ENCODE results near the gene CT83. TPM values are rescaled to one million over a fixed set of nuclear protein-coding genes. Genes with fewer than 3 reads are reported as not detected.

CT83 gene
- total and polyA plus RNA-seq, 2 of the 4 experiments (the other 2 are of a cell fraction) = not detected

- H3K4me3 ChIP-seq (ENCODE audit: insufficient read depth, low read depth, low read length) = no peak overlapping the region
- no peak overlapping the region for H3K4ac ChIP-seq (ENCODE audit: low read depth, low read length)
- no peak for TF ChIP-seq CEBPB (IDR thresholded peaks at IDR 0.05; ENCODE audit: low read depth, low read length)
- no peak for TF ChIP-seq NFE2L2 (IDR thresholded peaks at IDR 0.05; ENCODE audit: low read depth, low read length)
- H3K18ac ChIP-seq (ENCODE audit: low read depth, low read length) = no peak overlapping the region
- no peak overlapping the region for H4K91ac ChIP-seq (ENCODE audit: insufficient read depth, low read depth, low read length)
- intact Hi-C loops (cut with micrococcal nuclease) (loop anchor here (5.0 kb wide), 1 partner anchor 1249 kb away; no protein-coding TSS in a partner anchor), dilution Hi-C loops (cut with HindIII; ENCODE audit: low sequenced_read_pairs, unreplicated experiment) (no loop called here), in situ Hi-C loops (cut with MboI; ENCODE audit: low sequenced_read_pairs) (no loop called here)
- no peak overlapping the region for H3K4me2 ChIP-seq (ENCODE audit: low read depth, low read length)
- no peak overlapping the region for H3K14ac ChIP-seq (replicated peaks; ENCODE audit: low read depth, low read length)
- H2BK20ac ChIP-seq (ENCODE audit: low read depth, low read length) = no peak overlapping the region
- H3K9ac ChIP-seq (ENCODE audit: low read depth, low read length) = no peak overlapping the region
- no peak overlapping the region for H4K8ac ChIP-seq (ENCODE audit: low read depth in 2 of 2, low read length in 2 of 2)
- ChIA-PET POLR2A (ENCODE audit: unreplicated experiment) (no interaction called here), CTCF (no interaction called here)
- H4K5ac ChIP-seq (ENCODE audit: low read depth, low read length) = no peak overlapping the region
- no peak overlapping the region for H2BK120ac ChIP-seq (ENCODE audit: low read depth, low read length)
- H2AFZ ChIP-seq (replicated peaks; ENCODE audit: low read length, poor library complexity) = no peak overlapping the region
- H3K36me3 ChIP-seq (ENCODE audit: control insufficient read depth, insufficient read depth, low read length) = no peaks in the 10 kb centered on the region
- no peak for DNase-seq
- BruUV-seq (replicated peaks) = no TSS peak
- H3K56ac ChIP-seq (ENCODE audit: extremely low read depth, insufficient read depth, low read length) = no peak overlapping the region
- no peaks in the 10 kb centered on the region for H4K20me1 ChIP-seq (ENCODE audit: insufficient read depth, low read length)
- H3K23ac ChIP-seq (ENCODE audit: low read depth, low read length) = no peak overlapping the region
- H2AK9ac ChIP-seq (replicated peaks; ENCODE audit: low read depth, low read length, poor library complexity) = no peak overlapping the region
- H3K79me1 ChIP-seq (ENCODE audit: low read depth in 1 of 2, low read length in 2 of 2) = no peaks in the 10 kb centered on the region
- no peak overlapping the region for H2AK5ac ChIP-seq (ENCODE audit: low read depth, low read length)
- ATAC-seq (ENCODE audit: low read depth) = no peak
- no peak overlapping the region for H3K27ac ChIP-seq (ENCODE audit: insufficient read depth, low read length)
- H3K4me1 ChIP-seq (ENCODE audit: control insufficient read depth, insufficient read depth, low read length) = no peaks in the 10 kb centered on the region
- H3K27me3 ChIP-seq (ENCODE audit: control insufficient read depth, insufficient read depth, low read length) = no peaks in the 10 kb centered on the region
- H3K9me3 ChIP-seq (ENCODE audit: control insufficient read depth, insufficient read depth, low read length) = no peaks in the 10 kb centered on the region
- no CpG with 5 or more reads among the region's 2 CpGs for WGBS, 2 experiments (ENCODE audit: extremely low coverage in 2 of 2, insufficient read length in 1 of 2)
- H2BK5ac ChIP-seq (ENCODE audit: low read depth, low read length, poor library complexity, severe bottlenecking) = no peak overlapping the region
- no peaks in the 10 kb centered on the region for H3K9me1 ChIP-seq (ENCODE audit: insufficient read depth, low read length)
- H2BK15ac ChIP-seq (ENCODE audit: low read depth, low read length) = no peak overlapping the region
Measured at GRCh38 chrX:116493271-116493670, 30.5 kb upstream of the CT83 start.
